HCT116 (cell line): ENCODE data around the gene SPRR2G. TPM values are rescaled to one million over a fixed set of nuclear protein-coding genes. Genes with fewer than 3 reads are reported as not detected.

Experiments
- ATAC-seq: fragments of 200-7000 bp; cut with Tn5 transposase; 2 replicates; pipeline ENCODE4 v1.9.1; 2020; ENCODE audit warnings: mild to moderate bottlenecking, moderate library complexity
- BruUV-seq: library from RNA; stranded (reverse); fragments of 400-500 nt; replicated peaks from 2 replicates; lab custom pipeline; 2021; lab: Mats Ljungman, UMichigan
- CTCF ChIA-PET: fragments of 300-600 bp; sonication (Branson Sonifier 250); formaldehyde crosslinking; loops from one replicate; lab custom pipeline; 2021; ENCODE audit warnings: antibody characterized with exemption; lab: Charles Lee
- POLR2A ChIA-PET: fragments of 300-600, 350-600 bp; sonication (Branson Sonifier 250); formaldehyde crosslinking; loops from one replicate; lab custom pipeline; 2021; ENCODE audit warnings: antibody characterized with exemption; lab: Charles Lee
- RAD21 ChIA-PET, 2 experiments: fragments of 300-600 bp; sonication (Branson Sonifier 250); formaldehyde crosslinking; loops; one replicate each; lab custom pipeline; 2023; ENCODE audit warnings: low total read pairs in 2 of 2; ENCODE audit not compliant: uncharacterized antibody in 2 of 2, unreplicated experiment in 2 of 2, low non-redundant PET in 1 of 2; lab: Charles Lee
- DNase-seq: peaks from one replicate; pipeline ENCODE4 v3.0.0-alpha.2; 2010; ENCODE audit warnings: low read depth, low spot score
- H2AFZ ChIP-seq: fragments of 200-600 bp; shearing (Covaris generic), sonication (generic); 2 replicates; pipeline ENCODE4 v1.6.1; 2017; ENCODE audit warnings: low read depth, mixed run types, mixed read lengths, antibody characterized with exemption, low read length; ENCODE audit not compliant: poor library complexity, severe bottlenecking
- H3K27ac ChIP-seq: 2 replicates; pipeline ENCODE4 v1.5.1; 2012; ENCODE audit warnings: low read depth, low read length
- H3K27me3 ChIP-seq: fragments of 200-600 bp; sonication (generic); 2 replicates; pipeline ENCODE4 v1.6.1; 2016; ENCODE audit warnings: mixed run types, low read length, mixed read lengths; ENCODE audit not compliant: insufficient read depth
- H3K36me3 ChIP-seq, 2 experiments: fragments of 200-500 bp in 1 of 2; fragments of 200-600 bp in 1 of 2; sonication (Bioruptor generic) in 1 of 2; sonication (generic) in 1 of 2; 2 replicates each; pipeline versions ENCODE4 v1.5.1 to v1.6.1; 2014 to 2016; ENCODE audit warnings: low read length in 2 of 2, inconsistent platforms in 1 of 2, mixed read lengths in 1 of 2, mixed run types in 1 of 2; ENCODE audit not compliant: insufficient read depth in 2 of 2, control insufficient read depth in 1 of 2
- H3K4me1 ChIP-seq, 2 experiments: fragments of 200-600 bp in 1 of 2; sonication (generic) in 1 of 2; 2 replicates each; pipeline versions ENCODE4 v1.5.1 to v1.6.1; 2012 to 2017; ENCODE audit warnings: low read length in 2 of 2, inconsistent platforms in 1 of 2, mild to moderate bottlenecking in 1 of 2, mixed read lengths in 1 of 2, mixed run types in 1 of 2, moderate library complexity in 1 of 2; ENCODE audit not compliant: insufficient read depth in 2 of 2, control insufficient read depth in 1 of 2
- H3K4me2 ChIP-seq: fragments of 200-600 bp; sonication (generic); 2 replicates; pipeline ENCODE4 v1.6.1; 2017; ENCODE audit warnings: mixed run types, low read length, mixed read lengths
- H3K4me3 ChIP-seq, 2 experiments: fragments of 200-600 bp in 1 of 2; sonication (generic) in 1 of 2; replicated peaks in 1 of 2; 2 replicates each; pipeline ENCODE4 v1.5.1; 2011 to 2016; ENCODE audit warnings: low read length in 2 of 2, control low read depth in 1 of 2, low read depth in 1 of 2, mild to moderate bottlenecking in 1 of 2, mixed read lengths in 1 of 2, mixed run types in 1 of 2
- H3K79me2 ChIP-seq: fragments of 200-600 bp; sonication (generic); 2 replicates; pipeline ENCODE4 v1.6.1; 2017; ENCODE audit warnings: mild to moderate bottlenecking, mixed run types, low read length, moderate library complexity, mixed read lengths; ENCODE audit not compliant: insufficient read depth
- H3K9ac ChIP-seq: fragments of 200-600 bp; sonication (generic); 2 replicates; pipeline ENCODE4 v1.6.1; 2016; ENCODE audit warnings: low read length, mixed read lengths
- H3K9me2 ChIP-seq: fragments of 200-600 bp; sonication (generic), shearing (Covaris generic); 2 replicates; pipeline ENCODE4 v1.6.1; 2017; ENCODE audit warnings: mixed run types, mild to moderate bottlenecking, moderate library complexity; ENCODE audit not compliant: insufficient read depth
- H3K9me3 ChIP-seq, 2 experiments: fragments of 200-500 bp in 1 of 2; fragments of 200-600 bp in 1 of 2; sonication (Bioruptor generic) in 1 of 2; sonication (generic) in 1 of 2; 2 replicates each; pipeline ENCODE4 v1.6.1; 2014 to 2017; ENCODE audit warnings: low read length in 2 of 2, mixed read lengths in 2 of 2, inconsistent platforms in 1 of 2, low read depth in 1 of 2, mild to moderate bottlenecking in 1 of 2, mixed run types in 1 of 2, moderate library complexity in 1 of 2; ENCODE audit not compliant: control insufficient read depth in 1 of 2, insufficient read depth in 1 of 2
- H4K20me1 ChIP-seq: fragments of 200-600 bp; sonication (generic), shearing (Covaris generic); 2 replicates; pipeline ENCODE4 v1.6.1; 2017; ENCODE audit warnings: mixed run types, mild to moderate bottlenecking, moderate library complexity; ENCODE audit not compliant: insufficient read depth
- ATF3 ChIP-seq: IDR thresholded peaks from 2 replicates; pipeline ENCODE4 v1.6.1; 2012
- CBX3 ChIP-seq: IDR thresholded peaks from 2 replicates; pipeline ENCODE4 v1.6.1; 2012; ENCODE audit warnings: low read depth
- CEBPB ChIP-seq: IDR thresholded peaks from 2 replicates; pipeline ENCODE4 v1.6.1; 2012; ENCODE audit warnings: low read depth
- EGR1 ChIP-seq: IDR thresholded peaks from 2 replicates; pipeline ENCODE4 v1.6.1; 2012; ENCODE audit warnings: low read depth
- EZH2 ChIP-seq: fragments of 200-600 bp; sonication (generic); IDR thresholded peaks from 2 replicates; pipeline ENCODE4 v1.6.1; 2017; ENCODE audit warnings: antibody characterized with exemption, mixed run types
- EZH2phosphoT487 ChIP-seq: fragments of 200-600 bp; IDR thresholded peaks from 2 replicates; pipeline ENCODE4 v1.6.1; 2018; ENCODE audit warnings: antibody characterized with exemption, borderline replicate concordance
- FOSL1 ChIP-seq: IDR thresholded peaks from 2 replicates; pipeline ENCODE4 v1.6.1; 2012; ENCODE audit warnings: low read depth
- JUND ChIP-seq: IDR thresholded peaks from 2 replicates; pipeline ENCODE4 v1.6.1; 2012
- POLR2A ChIP-seq: IDR thresholded peaks from 2 replicates; pipeline ENCODE4 v1.7.0; 2011; ENCODE audit warnings: borderline replicate concordance; ENCODE audit not compliant: insufficient read depth, insufficient read length; ENCODE audit errors: extremely low read depth
- POLR2AphosphoS5 ChIP-seq: IDR thresholded peaks from 2 replicates; pipeline ENCODE4 v1.6.1; 2011; ENCODE audit warnings: mild to moderate bottlenecking, low read depth, low read length, moderate library complexity
- REST ChIP-seq: IDR thresholded peaks from 2 replicates; pipeline ENCODE4 v1.6.1; 2012; ENCODE audit warnings: low read depth
- SIN3A ChIP-seq: IDR thresholded peaks from 2 replicates; pipeline ENCODE4 v1.6.1; 2012; ENCODE audit warnings: low read depth
- SP1 ChIP-seq: IDR thresholded peaks from 2 replicates; pipeline ENCODE4 v1.6.1; 2012; ENCODE audit warnings: low read depth
- ZBTB33 ChIP-seq: IDR thresholded peaks from 2 replicates; pipeline ENCODE4 v1.6.1; 2011; ENCODE audit warnings: mild to moderate bottlenecking, low read length, moderate library complexity; ENCODE audit not compliant: insufficient replicate concordance; ENCODE audit errors: extremely low read depth
- ZFX ChIP-seq: fragments of 450-650 bp; IDR thresholded peaks from 2 replicates; pipeline ENCODE4 v1.6.1; 2017
- ZNF274 ChIP-seq: fragments of 200-500 bp; sonication (Bioruptor generic); IDR thresholded peaks from 2 replicates; pipeline ENCODE4 v1.6.1; 2014; ENCODE audit warnings: mild to moderate bottlenecking, low read depth, low read length, inconsistent platforms
- intact Hi-C: fragments of 100-400 bp; cut with micrococcal nuclease; formaldehyde crosslinking; loops from 2 replicates; pipeline ENCODE4 v1.10.0; 2022
- total RNA-seq: library from RNA; stranded (reverse); gene quantifications from one replicate; pipeline ENCODE4 v1.2.1, GENCODE V29; 2021; ENCODE audit not compliant: unreplicated experiment
- TF ChIP-seq, protein P1 (sequence below): IDR thresholded peaks from 2 replicates; pipeline ENCODE4 v1.6.1; 2012

The SPRR2G gene
- total RNA-seq, 1 experiment from 2014 or later = not detected

DNA sequence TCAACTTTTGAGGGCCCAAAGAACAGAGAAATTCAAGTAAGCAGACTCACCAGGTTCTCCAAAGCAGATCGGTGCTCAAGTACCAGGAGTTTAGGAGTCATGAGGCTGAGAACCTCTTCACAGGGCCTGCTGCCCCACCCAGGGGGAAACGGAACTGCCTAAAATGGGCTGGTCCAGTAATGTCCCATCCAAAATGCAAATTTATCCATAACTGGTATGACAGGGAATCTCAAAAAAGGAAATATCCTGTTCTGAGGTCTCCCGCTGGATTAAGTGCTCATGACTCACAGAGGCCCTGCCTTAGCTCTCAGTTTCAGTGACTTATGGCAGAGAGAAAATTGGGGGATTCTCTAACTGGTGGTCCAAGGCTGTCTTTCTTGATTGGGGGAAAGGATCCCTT lies 9.3 kb downstream of the SPRR2G start:
- RAD21 ChIA-PET = no interaction called here
- Histone ChIP-seq H3K4me1 (no peaks in the 10 kb centered on the region), H3K36me3 (no peaks in the 10 kb centered on the region), H2AFZ (no peak overlapping the region), H3K9me2 (no peaks in the 10 kb centered on the region), H3K4me3 (no peak overlapping the region), H3K79me2 (no peaks in the 10 kb centered on the region), H3K27ac (no peak overlapping the region), H3K9me3 (no peaks in the 10 kb centered on the region), H3K4me2 (no peak overlapping the region), H3K9ac (no peak overlapping the region), H4K20me1 (no peaks in the 10 kb centered on the region), H3K27me3 (peaks cover 69% of the 10 kb centered on the region)
- TF ChIP-seq CBX3 (no peak), POLR2AphosphoS5 (no peak), EZH2 (no peak), EZH2phosphoT487 (no peak), SIN3A (no peak), SP1 (no peak), ZNF274 (no peak), JUND (no peak), EGR1 (no peak), ATF3 (no peak), CEBPB (no peak), POLR2A (no peak), ZFX (no peak), FOSL1 (no peak), REST (no peak), ZBTB33 (no peak)
- TF ChIP-seq, protein P1, sequence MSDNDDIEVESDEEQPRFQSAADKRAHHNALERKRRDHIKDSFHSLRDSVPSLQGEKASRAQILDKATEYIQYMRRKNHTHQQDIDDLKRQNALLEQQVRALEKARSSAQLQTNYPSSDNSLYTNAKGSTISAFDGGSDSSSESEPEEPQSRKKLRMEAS = no peak
- POLR2A ChIA-PET = no interaction called here
- CTCF ChIA-PET = no interaction called here
- BruUV-seq = no TSS peak
- ATAC-seq = no peak
- intact Hi-C loops = no loop called here
- DNase-seq = no peak
